Astrocyte (in vitro differentiated cells and primary cell): ENCODE measurements around the gene ABCA7. TPM values are rescaled to one million over a fixed set of nuclear protein-coding genes. Genes with fewer than 3 reads are reported as not detected.

Experiments used
- DNase-seq: peaks from one replicate; pipeline ENCODE4 v3.0.0-alpha.2; 2010; ENCODE audit warnings: low read depth
- FAIRE-seq: peaks from 2 replicates; lab custom pipeline; 2011; peaks lifted over from hg19 to GRCh38; lab: Jason Lieb, UNC
- H2AFZ ChIP-seq: 2 replicates; pipeline ENCODE4 v1.6.0; 2012; ENCODE audit warnings: low read depth, low read length, inconsistent platforms
- H3K27ac ChIP-seq: 2 replicates; pipeline ENCODE4 v1.5.1; 2011; ENCODE audit warnings: low read depth, low read length, inconsistent platforms
- H3K27me3 ChIP-seq: 2 replicates; pipeline ENCODE4 v1.6.0; 2011; ENCODE audit warnings: low read length, inconsistent platforms; ENCODE audit not compliant: insufficient read depth
- H3K36me3 ChIP-seq: 2 replicates; pipeline ENCODE4 v1.5.1; 2011; ENCODE audit warnings: low read length, inconsistent platforms; ENCODE audit not compliant: insufficient read depth
- H3K4me1 ChIP-seq: 2 replicates; pipeline ENCODE4 v1.5.1; 2011; ENCODE audit warnings: low read length, inconsistent platforms; ENCODE audit not compliant: insufficient read depth
- H3K4me2 ChIP-seq: 2 replicates; pipeline ENCODE4 v1.6.0; 2012; ENCODE audit warnings: low read length, inconsistent platforms
- H3K4me3 ChIP-seq: 2 replicates; pipeline ENCODE4 v1.5.1; 2011; ENCODE audit warnings: low read depth, mild to moderate bottlenecking, low read length, inconsistent platforms; ENCODE audit not compliant: insufficient read depth
- H3K79me2 ChIP-seq: 2 replicates; pipeline ENCODE4 v1.6.0; 2012; ENCODE audit warnings: mild to moderate bottlenecking, low read length, inconsistent platforms; ENCODE audit not compliant: insufficient read depth
- H3K9ac ChIP-seq: 2 replicates; pipeline ENCODE4 v1.6.0; 2012; ENCODE audit warnings: mild to moderate bottlenecking, low read length, inconsistent platforms
- H3K9me3 ChIP-seq: 2 replicates; pipeline ENCODE4 v1.5.1; 2012; ENCODE audit warnings: low read depth, mild to moderate bottlenecking, low read length, inconsistent platforms; ENCODE audit not compliant: insufficient read depth
- H4K20me1 ChIP-seq: 2 replicates; pipeline ENCODE4 v1.6.0; 2012; ENCODE audit warnings: low read length, inconsistent platforms; ENCODE audit not compliant: insufficient read depth
- H3K27ac Mint-ChIP-seq: one replicate; pipeline ENCODE4 v1.8.0; 2021; ENCODE audit warnings: mild to moderate bottlenecking, mixed read lengths; ENCODE audit not compliant: unreplicated experiment
- H3K27me3 Mint-ChIP-seq: one replicate; pipeline ENCODE4 v1.8.0; 2021; ENCODE audit warnings: low read depth, mixed read lengths; ENCODE audit not compliant: unreplicated experiment
- H3K36me3 Mint-ChIP-seq: one replicate; pipeline ENCODE4 v1.8.0; 2021; ENCODE audit warnings: low read depth, mixed read lengths; ENCODE audit not compliant: unreplicated experiment
- H3K4me1 Mint-ChIP-seq: one replicate; pipeline ENCODE4 v1.8.0; 2021; ENCODE audit warnings: low read depth, mixed read lengths; ENCODE audit not compliant: unreplicated experiment
- H3K4me3 Mint-ChIP-seq: one replicate; pipeline ENCODE4 v1.8.0; 2021; ENCODE audit warnings: mild to moderate bottlenecking, moderate library complexity, mixed read lengths; ENCODE audit not compliant: unreplicated experiment
- H3K9me3 Mint-ChIP-seq: one replicate; pipeline ENCODE4 v1.8.0; 2021; ENCODE audit warnings: mild to moderate bottlenecking, mixed read lengths; ENCODE audit not compliant: unreplicated experiment
- CTCF ChIP-seq: IDR thresholded peaks from 2 replicates; pipeline ENCODE4 v1.5.1; 2011; ENCODE audit warnings: low read depth, mild to moderate bottlenecking, inconsistent platforms, low read length, moderate library complexity; ENCODE audit not compliant: insufficient read depth
- EZH2 ChIP-seq: IDR thresholded peaks from 2 replicates; pipeline ENCODE4 v1.6.1; 2012; ENCODE audit warnings: mild to moderate bottlenecking, low read length, inconsistent platforms; ENCODE audit not compliant: insufficient read depth
- total RNA-seq: library from RNA; stranded (reverse); gene quantifications from 2 replicates; pipeline ENCODE4 v1.2.1, GENCODE V29; 2021

Gene ABCA7
- total RNA-seq, 1 donor from 2014 or later: 18.4 TPM

- no peak for DNase-seq
- H3K4me2 ChIP-seq: no peak overlapping the region
- no peaks in the 10 kb centered on the region for H3K9me3 Mint-ChIP-seq
These were observed 50.0 kb downstream of the ABCA7 start for GRCh38 chr19:1089891-1090290.

GRCh38 chr19:1090731-1091543 is 51.0 kb downstream of the ABCA7 start:
- no peak for FAIRE-seq
- Histone ChIP-seq H3K36me3 (peaks cover 2% of the 10 kb centered on the region), H3K9me3 (no peaks in the 10 kb centered on the region), H3K9ac (no peak overlapping the region), H3K27ac (no peak overlapping the region), H3K79me2 (peaks cover 30% of the 10 kb centered on the region), H3K4me1 (peaks cover 12% of the 10 kb centered on the region), H3K4me2 (no peak overlapping the region), H3K4me3 (no peak overlapping the region), H4K20me1 (peaks cover 27% of the 10 kb centered on the region), H2AFZ (no peak overlapping the region), H3K27me3 (no peaks in the 10 kb centered on the region)
- TF ChIP-seq CTCF (no peak), EZH2 (no peak)
- H3K36me3 Mint-ChIP-seq: peaks cover 4% of the 10 kb centered on the region
- no peak for DNase-seq
- H3K9me3 Mint-ChIP-seq: no peaks in the 10 kb centered on the region
- no peaks in the 10 kb centered on the region for H3K27me3 Mint-ChIP-seq
- no peak overlapping the region for H3K4me3 Mint-ChIP-seq
- no peak overlapping the region for H3K27ac Mint-ChIP-seq
- peaks cover 10% of the 10 kb centered on the region for H3K4me1 Mint-ChIP-seq

More at GRCh38 chr19:1089891-1090290, 50.0 kb downstream of the ABCA7 start:
- H3K27me3 ChIP-seq: no peaks in the 10 kb centered on the region
- no peak overlapping the region for H3K27ac ChIP-seq
- H3K4me1 ChIP-seq: peaks cover 12% of the 10 kb centered on the region
- H2AFZ ChIP-seq: no peak overlapping the region
- Mint-ChIP-seq H3K4me1 (peaks cover 7% of the 10 kb centered on the region), H3K36me3 (peaks cover 9% of the 10 kb centered on the region), H3K4me3 (no peak overlapping the region), H3K27ac (no peak overlapping the region), H3K27me3 (no peaks in the 10 kb centered on the region)
- TF ChIP-seq EZH2 (no peak), CTCF (no peak)
- H3K36me3 ChIP-seq: peaks cover 2% of the 10 kb centered on the region
- H4K20me1 ChIP-seq: peaks cover 30% of the 10 kb centered on the region
- no peak overlapping the region for H3K9ac ChIP-seq
- no peaks in the 10 kb centered on the region for H3K9me3 ChIP-seq
- H3K4me3 ChIP-seq: no peak overlapping the region
- H3K79me2 ChIP-seq: peaks cover 27% of the 10 kb centered on the region
- FAIRE-seq: no peak
